Gastroesophageal sphincter (tissue), 3 donors: Measurements from ENCODE around the gene ERCC4.

Experiments used
- POLR2A ChIP-seq, 2 donors: fragments of 450-650 bp; IDR thresholded peaks; one replicate each; pipeline ENCODE4 v1.6.1; 2017; ENCODE audit warnings: antibody characterized with exemption in 2 of 2, mild to moderate bottlenecking in 2 of 2, moderate library complexity in 1 of 2
- POLR2AphosphoS5 ChIP-seq: sonication (generic); formaldehyde crosslinking; IDR thresholded peaks from one replicate; pipeline ENCODE4 v1.6.1; 2017; ENCODE audit warnings: antibody characterized with exemption
- TF ChIP-seq, protein P1 (sequence below), 4 experiments: fragments of 200-600 bp in 2 of 4; fragments of 450-650 bp in 2 of 4; sonication (generic) in 1 of 4; IDR thresholded peaks; one replicate each; pipeline ENCODE4 v1.5.1; 2017 to 2019; ENCODE audit warnings: antibody characterized with exemption in 4 of 4, mild to moderate bottlenecking in 2 of 4, moderate library complexity in 2 of 4

DNA sequence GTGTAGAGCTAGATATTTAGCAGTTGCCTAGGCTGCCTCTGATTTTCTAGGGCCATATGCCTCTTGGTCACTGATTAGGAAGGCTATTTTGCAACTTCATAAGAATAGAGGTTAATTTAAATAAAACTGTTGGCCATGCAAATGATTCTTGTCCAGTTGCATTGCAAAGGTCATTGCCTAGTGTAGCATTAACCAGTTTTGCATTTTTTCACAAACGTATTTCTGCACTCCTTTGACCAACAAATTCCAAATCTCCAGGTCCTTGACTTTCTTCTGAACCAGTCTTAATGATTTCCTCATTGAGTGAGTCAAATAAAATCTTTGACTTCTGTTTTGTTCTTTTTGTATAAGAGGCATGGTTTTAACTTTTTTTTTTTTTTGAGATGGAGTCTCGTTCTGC lies 33.5 kb downstream of the ERCC4 start:
- TF ChIP-seq, protein P1, sequence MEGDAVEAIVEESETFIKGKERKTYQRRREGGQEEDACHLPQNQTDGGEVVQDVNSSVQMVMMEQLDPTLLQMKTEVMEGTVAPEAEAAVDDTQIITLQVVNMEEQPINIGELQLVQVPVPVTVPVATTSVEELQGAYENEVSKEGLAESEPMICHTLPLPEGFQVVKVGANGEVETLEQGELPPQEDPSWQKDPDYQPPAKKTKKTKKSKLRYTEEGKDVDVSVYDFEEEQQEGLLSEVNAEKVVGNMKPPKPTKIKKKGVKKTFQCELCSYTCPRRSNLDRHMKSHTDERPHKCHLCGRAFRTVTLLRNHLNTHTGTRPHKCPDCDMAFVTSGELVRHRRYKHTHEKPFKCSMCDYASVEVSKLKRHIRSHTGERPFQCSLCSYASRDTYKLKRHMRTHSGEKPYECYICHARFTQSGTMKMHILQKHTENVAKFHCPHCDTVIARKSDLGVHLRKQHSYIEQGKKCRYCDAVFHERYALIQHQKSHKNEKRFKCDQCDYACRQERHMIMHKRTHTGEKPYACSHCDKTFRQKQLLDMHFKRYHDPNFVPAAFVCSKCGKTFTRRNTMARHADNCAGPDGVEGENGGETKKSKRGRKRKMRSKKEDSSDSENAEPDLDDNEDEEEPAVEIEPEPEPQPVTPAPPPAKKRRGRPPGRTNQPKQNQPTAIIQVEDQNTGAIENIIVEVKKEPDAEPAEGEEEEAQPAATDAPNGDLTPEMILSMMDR (IDR thresholded peaks at IDR 0.05), result no peak
- TF ChIP-seq POLR2AphosphoS5 (no peak), POLR2A (IDR thresholded peaks at IDR 0.05) (no peak)
